Neural cell (in vitro differentiated cells): ENCODE data around the gene NEURL3. TPM values are rescaled to one million over a fixed set of nuclear protein-coding genes. Genes with fewer than 3 reads are reported as not detected.

Experiments used
- H2AFZ ChIP-seq: fragments of 200-600, 300-800 bp; sonication (generic), shearing (Covaris generic); 2 replicates; pipeline ENCODE4 v1.6.0; 2014; ENCODE audit warnings: low read depth, mild to moderate bottlenecking, antibody characterized with exemption, low read length, moderate library complexity
- H3F3A ChIP-seq: fragments of 200-600 bp; shearing (Covaris generic); 2 replicates; pipeline ENCODE4 v1.6.1; 2016; ENCODE audit warnings: mild to moderate bottlenecking, moderate library complexity, mixed read lengths, antibody characterized with exemption, low read length; ENCODE audit not compliant: insufficient read depth, poor library complexity, severe bottlenecking
- H3K27ac ChIP-seq: fragments of 200-600, 300-800 bp; sonication (generic), shearing (Covaris generic); 2 replicates; pipeline ENCODE4 v1.5.1; 2014; ENCODE audit warnings: mild to moderate bottlenecking, low read length, moderate library complexity
- H3K27me3 ChIP-seq: fragments of 300-800, 200-600 bp; sonication (generic), shearing (Covaris generic); 2 replicates; pipeline ENCODE4 v1.6.0; 2014; ENCODE audit warnings: mild to moderate bottlenecking, low read depth, low read length, moderate library complexity; ENCODE audit not compliant: insufficient read depth
- H3K36me3 ChIP-seq: fragments of 300-800, 200-600 bp; sonication (generic), shearing (Covaris generic); 2 replicates; pipeline ENCODE4 v1.5.1; 2014; ENCODE audit warnings: mild to moderate bottlenecking, antibody characterized with exemption, low read length, moderate library complexity; ENCODE audit not compliant: insufficient read depth
- H3K4me2 ChIP-seq: fragments of 300-800, 200-600 bp; sonication (generic), shearing (Covaris generic); 2 replicates; pipeline ENCODE4 v1.6.0; 2014; ENCODE audit warnings: mild to moderate bottlenecking, low read length
- H3K4me3 ChIP-seq: fragments of 300-800, 200-600 bp; sonication (generic), shearing (Covaris generic); 2 replicates; pipeline ENCODE4 v1.5.1; 2014; ENCODE audit warnings: mild to moderate bottlenecking, low read length, moderate library complexity
- H3K79me2 ChIP-seq: fragments of 200-600 bp; shearing (Covaris generic); replicated peaks from 2 replicates; pipeline ENCODE4 v1.6.0; 2014; ENCODE audit warnings: mild to moderate bottlenecking, low read length, moderate library complexity; ENCODE audit not compliant: insufficient read depth
- H3K9ac ChIP-seq: fragments of 300-800, 200-600 bp; sonication (generic), shearing (Covaris generic); 2 replicates; pipeline ENCODE4 v1.6.1; 2016; ENCODE audit warnings: mild to moderate bottlenecking, low read length, mixed read lengths
- H3K9me2 ChIP-seq: fragments of 200-600 bp; shearing (Covaris generic); 2 replicates; pipeline ENCODE4 v1.6.1; 2016; ENCODE audit warnings: mild to moderate bottlenecking, low read length, mixed read lengths; ENCODE audit not compliant: insufficient read depth
- H3K9me3 ChIP-seq: fragments of 200-600, 300-800 bp; sonication (generic), shearing (Covaris generic); 2 replicates; pipeline ENCODE4 v1.6.1; 2016; ENCODE audit warnings: mild to moderate bottlenecking, mixed run types, low read length, moderate library complexity, mixed read lengths
- H4K20me1 ChIP-seq: fragments of 200-600 bp; shearing (Covaris generic); 2 replicates; pipeline ENCODE4 v1.6.1; 2016; ENCODE audit warnings: mild to moderate bottlenecking, mixed run types; ENCODE audit not compliant: insufficient read depth
- CTCF ChIP-seq: fragments of 450-650 bp; IDR thresholded peaks from 2 replicates; pipeline ENCODE4 v1.5.1; 2014; ENCODE audit warnings: antibody characterized with exemption, mild to moderate bottlenecking, moderate library complexity; ENCODE audit not compliant: poor library complexity, severe bottlenecking
- EP300 ChIP-seq: fragments of 450-650 bp; conservative IDR thresholded peaks from 2 replicates; pipeline ENCODE4 v1.6.1; 2014; ENCODE audit warnings: antibody characterized with exemption, mild to moderate bottlenecking, moderate library complexity; ENCODE audit not compliant: poor library complexity, severe bottlenecking
- POLR2AphosphoS5 ChIP-seq: IDR thresholded peaks from 2 replicates; pipeline ENCODE4 v1.6.1; 2012
- REST ChIP-seq: IDR thresholded peaks from 2 replicates; pipeline ENCODE4 v1.6.1; 2012; ENCODE audit warnings: borderline replicate concordance
- SMC3 ChIP-seq: fragments of 450-650 bp; conservative IDR thresholded peaks from 2 replicates; pipeline ENCODE4 v1.6.1; 2014; ENCODE audit warnings: antibody characterized with exemption, mild to moderate bottlenecking, moderate library complexity; ENCODE audit not compliant: poor library complexity
- TAF1 ChIP-seq: IDR thresholded peaks from 2 replicates; pipeline ENCODE4 v1.6.1; 2012; ENCODE audit warnings: low read depth
- polyA plus RNA-seq: library from polyadenylated mRNA; depleted of rRNA; stranded (reverse); fragments of >200 nt; gene quantifications from 2 replicates; pipeline ENCODE4 v1.2.3, GENCODE V29; 2014

NEURL3 gene
- polyA plus RNA-seq, 1 donor from 2014 or later: not detected

GRCh38 chr2:96550787-96551604 is 45.8 kb upstream of the NEURL3 start:
- H3K4me2 ChIP-seq: no peak overlapping the region
- no peaks in the 10 kb centered on the region for H3K9me3 ChIP-seq
- H3K79me2 ChIP-seq: no peaks in the 10 kb centered on the region
- H2AFZ ChIP-seq: no peak overlapping the region
- TF ChIP-seq SMC3: no peak
- no peak for TF ChIP-seq EP300
- TF ChIP-seq REST: no peak
- no peak for TF ChIP-seq TAF1
- no peak for TF ChIP-seq CTCF
- H3K4me3 ChIP-seq: no peak overlapping the region
- H3K36me3 ChIP-seq: no peaks in the 10 kb centered on the region
- H3F3A ChIP-seq: no peaks in the 10 kb centered on the region
- H3K9ac ChIP-seq: no peak overlapping the region
- H3K9me2 ChIP-seq: no peaks in the 10 kb centered on the region
- H4K20me1 ChIP-seq: no peaks in the 10 kb centered on the region
- H3K27me3 ChIP-seq: no peaks in the 10 kb centered on the region
- no peak overlapping the region for H3K27ac ChIP-seq

GRCh38 chr2:96549967-96550786 is 45.0 kb upstream of the NEURL3 start:
- H3K4me2 ChIP-seq: no peak overlapping the region
- H3F3A ChIP-seq: no peaks in the 10 kb centered on the region
- H2AFZ ChIP-seq: no peak overlapping the region
- H4K20me1 ChIP-seq: no peaks in the 10 kb centered on the region
- no peaks in the 10 kb centered on the region for H3K9me2 ChIP-seq
- no peak overlapping the region for H3K4me3 ChIP-seq
- no peaks in the 10 kb centered on the region for H3K36me3 ChIP-seq
- H3K27ac ChIP-seq: no peak overlapping the region
- no peaks in the 10 kb centered on the region for H3K79me2 ChIP-seq
- no peaks in the 10 kb centered on the region for H3K9me3 ChIP-seq
- TF ChIP-seq TAF1: no peak
- TF ChIP-seq CTCF: no peak
- TF ChIP-seq EP300: no peak
- no peak for TF ChIP-seq REST
- TF ChIP-seq POLR2AphosphoS5: no peak
- no peaks in the 10 kb centered on the region for H3K27me3 ChIP-seq
- no peak overlapping the region for H3K9ac ChIP-seq
